Activated T-cell treated with anti-CD3 and anti-CD28 coated beads, Interleukin-2, amount 50 U/mL, for 24 hours (primary cell): ENCODE data around the gene BRF1.
A peak's percentile ranks its signal among the peaks of the same experiment; 100 is the strongest.

Experiments
- DNase-seq: peaks from one replicate; pipeline ENCODE4 v3.0.0-alpha.2; 2020
- H3K27ac Mint-ChIP-seq: 2 replicates; pipeline ENCODE4 v1.8.0; 2020; ENCODE audit warnings: mild to moderate bottlenecking, mixed read lengths
- H3K27me3 Mint-ChIP-seq: 2 replicates; pipeline ENCODE4 v1.8.0; 2020; ENCODE audit warnings: mixed read lengths
- H3K36me3 Mint-ChIP-seq: 2 replicates; pipeline ENCODE4 v1.8.0; 2020; ENCODE audit warnings: low read depth, mixed read lengths
- H3K4me1 Mint-ChIP-seq: 2 replicates; pipeline ENCODE4 v1.8.0; 2020; ENCODE audit warnings: low read depth, mixed read lengths
- H3K4me3 Mint-ChIP-seq: 2 replicates; pipeline ENCODE4 v1.8.0; 2020; ENCODE audit warnings: mild to moderate bottlenecking, moderate library complexity, mixed read lengths
- H3K9me3 Mint-ChIP-seq: 2 replicates; pipeline ENCODE4 v1.8.0; 2020; ENCODE audit warnings: mixed read lengths

The BRF1 gene

DNA sequence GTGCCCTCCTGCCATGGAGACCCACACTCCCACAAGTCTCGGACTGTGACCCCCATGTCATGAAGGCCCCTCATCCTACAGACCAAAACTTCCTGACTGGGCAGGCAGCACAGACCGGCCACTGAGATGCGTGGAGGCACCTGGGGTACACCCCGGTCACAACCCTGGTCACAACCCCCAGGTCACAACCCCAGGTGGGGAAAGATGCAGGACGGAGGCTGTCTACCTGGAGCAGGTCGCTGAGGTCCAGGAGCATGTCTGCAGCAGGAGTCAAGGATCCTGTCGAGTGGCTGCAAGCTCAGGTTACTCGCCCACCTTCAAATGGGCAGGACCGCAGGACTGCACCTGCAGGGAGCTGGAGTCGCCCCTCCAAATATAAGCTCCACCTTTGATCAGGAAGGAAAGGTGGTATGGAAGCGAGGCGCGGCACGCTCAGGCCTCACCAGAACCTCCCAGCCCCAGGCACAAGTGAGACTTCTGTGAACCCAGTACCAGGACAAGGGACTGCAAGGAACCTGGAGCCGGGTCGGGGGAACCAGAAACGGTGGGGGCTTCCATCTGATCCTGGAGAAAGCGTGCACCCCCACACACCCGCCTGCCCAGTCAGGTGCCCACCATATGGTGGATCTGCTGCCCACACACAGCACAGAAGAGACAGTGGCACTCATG lies 44.4 kb downstream of the BRF1 start:
- Mint-ChIP-seq H3K36me3 (peaks cover 36% of the 10 kb centered on the region), H3K4me3 (no peak overlapping the region), H3K27ac (no peak overlapping the region), H3K27me3 (no peaks in the 10 kb centered on the region), H3K4me1 (peaks cover 7% of the 10 kb centered on the region), H3K9me3 (no peaks in the 10 kb centered on the region)
- no peak for DNase-seq

DNA sequence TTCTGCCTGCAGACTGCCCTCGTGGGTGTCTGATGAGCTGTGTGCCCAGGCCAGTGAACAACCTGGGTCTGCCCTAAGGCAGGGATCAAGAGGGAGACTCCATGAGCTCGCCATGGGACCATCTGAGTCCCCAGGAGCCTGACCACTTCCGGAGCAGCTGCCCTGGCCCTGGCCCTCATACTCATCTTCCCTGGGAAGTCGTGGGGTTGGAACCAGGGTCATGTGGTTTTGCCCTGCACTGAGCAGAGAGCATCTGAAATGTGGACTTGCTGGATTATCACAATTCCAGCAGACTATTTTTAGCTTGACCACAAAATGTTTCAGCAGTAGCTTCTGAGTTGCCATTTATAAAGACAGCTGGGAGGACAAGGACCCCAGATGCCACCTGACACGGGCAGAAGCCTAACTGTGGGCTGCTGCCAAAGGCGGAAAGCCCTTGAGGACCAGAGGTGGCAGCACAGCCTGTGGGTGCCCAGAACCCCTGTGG lies 45.7 kb downstream of the BRF1 start:
- DNase-seq, result no peak
- no peak overlapping the region for H3K4me3 Mint-ChIP-seq
- H3K4me1 Mint-ChIP-seq, result peaks cover 14% of the 10 kb centered on the region
- H3K27me3 Mint-ChIP-seq, result no peaks in the 10 kb centered on the region
- no peaks in the 10 kb centered on the region for H3K9me3 Mint-ChIP-seq
- H3K27ac Mint-ChIP-seq, result no peak overlapping the region
- peaks cover 48% of the 10 kb centered on the region for H3K36me3 Mint-ChIP-seq

DNA sequence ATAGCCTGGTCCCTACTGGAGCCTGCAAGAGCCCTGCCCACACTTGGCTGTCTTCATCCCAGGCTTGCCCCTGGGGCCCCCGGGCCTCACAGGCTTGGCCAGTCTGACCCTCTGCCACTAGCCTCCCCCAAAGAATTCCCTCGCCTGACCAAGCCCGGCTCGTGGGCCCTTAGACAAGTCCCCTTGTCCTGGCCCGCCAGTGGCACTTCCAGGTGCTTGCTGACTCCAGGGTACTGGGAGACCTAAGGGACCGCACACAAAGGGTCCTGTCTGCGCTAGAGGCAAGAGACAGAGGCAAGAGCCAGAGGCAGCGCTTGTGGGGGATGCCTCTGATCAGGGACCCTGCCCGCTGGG lies 47.5 kb downstream of the BRF1 start:
- no peak overlapping the region for H3K4me3 Mint-ChIP-seq
- H3K9me3 Mint-ChIP-seq, result no peaks in the 10 kb centered on the region
- H3K4me1 Mint-ChIP-seq, result peaks cover 23% of the 10 kb centered on the region
- H3K27me3 Mint-ChIP-seq, result no peaks in the 10 kb centered on the region
- no peak for DNase-seq
- peaks cover 54% of the 10 kb centered on the region for H3K36me3 Mint-ChIP-seq
- no peak overlapping the region for H3K27ac Mint-ChIP-seq

GRCh38 chr14:105252552-105253328 lies 48.1 kb downstream of the BRF1 start:
- DNase-seq, result no peak
- Mint-ChIP-seq H3K36me3 (peaks cover 54% of the 10 kb centered on the region), H3K27me3 (no peaks in the 10 kb centered on the region), H3K9me3 (no peaks in the 10 kb centered on the region), H3K4me1 (peaks cover 22% of the 10 kb centered on the region), H3K27ac (peak overlapping the region; percentile 47), H3K4me3 (no peak overlapping the region)

GRCh38 chr14:105251920-105252319 lies 48.9 kb downstream of the BRF1 start:
- H3K36me3 Mint-ChIP-seq, result peaks cover 60% of the 10 kb centered on the region
- H3K27ac Mint-ChIP-seq, result peak overlapping the region; percentile 30
- H3K27me3 Mint-ChIP-seq, result no peaks in the 10 kb centered on the region
- no peaks in the 10 kb centered on the region for H3K9me3 Mint-ChIP-seq
- H3K4me3 Mint-ChIP-seq, result no peak overlapping the region
- peaks cover 25% of the 10 kb centered on the region for H3K4me1 Mint-ChIP-seq
- DNase-seq, result no peak

DNA sequence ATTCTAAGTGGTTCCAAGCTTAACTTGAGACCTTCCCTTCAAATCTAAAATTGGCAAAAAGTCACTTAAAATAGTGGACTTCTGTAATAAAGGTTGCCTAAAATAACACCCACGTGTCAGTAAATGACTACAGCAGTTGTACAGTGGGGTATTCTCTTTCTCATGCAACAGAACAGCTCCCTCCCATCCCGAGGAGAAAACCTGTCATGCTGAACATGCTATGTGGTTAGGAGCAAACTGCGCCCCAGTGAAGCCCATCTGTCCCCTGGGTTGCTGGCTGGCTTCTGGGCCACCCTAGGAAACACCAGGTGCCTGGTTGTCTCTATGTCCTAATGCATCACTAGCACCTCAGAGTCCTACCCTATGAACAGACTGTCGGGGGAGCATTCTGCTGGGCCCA lies 49.8 kb downstream of the BRF1 start:
- Mint-ChIP-seq H3K4me3 (peak overlapping the region; percentile 79), H3K36me3 (peaks cover 61% of the 10 kb centered on the region), H3K27me3 (no peaks in the 10 kb centered on the region), H3K4me1 (peaks cover 27% of the 10 kb centered on the region), H3K9me3 (no peaks in the 10 kb centered on the region), H3K27ac (no peak overlapping the region)
- DNase-seq, result no peak

- no peaks in the 10 kb centered on the region for H3K27me3 Mint-ChIP-seq
- H3K9me3 Mint-ChIP-seq, result no peaks in the 10 kb centered on the region
- H3K4me1 Mint-ChIP-seq, result peaks cover 34% of the 10 kb centered on the region
- peak overlapping the region; percentile 71 for H3K27ac Mint-ChIP-seq
- no peak for DNase-seq
- peaks cover 66% of the 10 kb centered on the region for H3K36me3 Mint-ChIP-seq
- peak overlapping the region; percentile 79 for H3K4me3 Mint-ChIP-seq
These were observed 50.8 kb downstream of the BRF1 start for GRCh38 chr14:105250008-105250366.

- no peak for DNase-seq
These were observed 51.4 kb downstream of the BRF1 start for GRCh38 chr14:105249182-105250007.

GRCh38 chr14:105248368-105249181 lies 52.2 kb downstream of the BRF1 start, which contains the start of gene BTBD6:
Gene BTBD6, plus strand, starts transcription at chr14:105248533. Its CDS starts 179 bp downstream, at chr14:105248712.
- Mint-ChIP-seq H3K27ac (peak within 1 kb of the TSS; percentile 76), H3K4me1 (peaks cover 39% of the 10 kb centered on the region), H3K36me3 (peaks cover 72% of the 10 kb centered on the region), H3K9me3 (no peaks in the 10 kb centered on the region), H3K27me3 (no peaks in the 10 kb centered on the region), H3K4me3 (peak within 1 kb of the TSS; percentile 79)
- DNase-seq, result peak; percentile 92

More at GRCh38 chr14:105249182-105250007, 51.4 kb downstream of the BRF1 start:
- Mint-ChIP-seq H3K9me3 (no peaks in the 10 kb centered on the region), H3K4me3 (peak overlapping the region; percentile 79), H3K27me3 (no peaks in the 10 kb centered on the region), H3K4me1 (peaks cover 37% of the 10 kb centered on the region), H3K27ac (peak overlapping the region; percentile 71), H3K36me3 (peaks cover 71% of the 10 kb centered on the region)

DNA sequence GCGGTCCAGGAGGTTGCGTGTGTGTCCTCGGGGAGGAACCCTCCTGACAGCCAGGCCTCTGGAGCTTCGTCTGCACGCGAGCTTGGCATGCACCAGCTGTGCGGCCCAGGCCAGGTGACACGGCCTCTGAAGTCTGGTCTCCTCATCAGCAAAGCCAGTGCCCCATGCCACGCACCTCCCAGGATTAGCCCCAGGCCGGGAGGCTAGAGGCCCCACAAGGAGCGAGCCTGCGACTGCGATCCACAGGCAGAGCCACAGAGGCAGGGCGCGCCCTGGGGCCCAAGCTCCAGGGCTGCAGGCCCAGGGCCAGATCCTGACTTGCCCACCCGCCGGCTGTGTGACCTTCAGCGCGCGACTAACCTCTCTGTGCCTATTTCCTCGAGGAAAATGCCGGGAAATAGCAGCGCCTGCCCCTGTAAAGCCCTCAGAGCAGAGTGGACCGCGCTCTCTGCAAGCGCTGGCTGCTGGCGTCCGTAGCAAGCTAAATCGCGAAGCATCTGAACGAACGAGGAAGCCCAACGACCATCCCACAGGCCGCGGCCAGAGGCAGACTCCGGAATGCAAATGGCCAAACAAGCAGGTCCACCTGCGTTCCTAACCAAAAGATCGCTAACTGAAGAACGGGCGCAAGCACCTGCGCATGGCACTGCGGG lies 53.0 kb downstream of the BRF1 start:
- H3K27me3 Mint-ChIP-seq, result no peaks in the 10 kb centered on the region
- H3K9me3 Mint-ChIP-seq, result no peaks in the 10 kb centered on the region
- H3K4me1 Mint-ChIP-seq, result peaks cover 39% of the 10 kb centered on the region
- peaks cover 68% of the 10 kb centered on the region for H3K36me3 Mint-ChIP-seq
- H3K4me3 Mint-ChIP-seq, result peak overlapping the region; percentile 78
- no peak for DNase-seq
- peak overlapping the region; percentile 76 for H3K27ac Mint-ChIP-seq

DNA sequence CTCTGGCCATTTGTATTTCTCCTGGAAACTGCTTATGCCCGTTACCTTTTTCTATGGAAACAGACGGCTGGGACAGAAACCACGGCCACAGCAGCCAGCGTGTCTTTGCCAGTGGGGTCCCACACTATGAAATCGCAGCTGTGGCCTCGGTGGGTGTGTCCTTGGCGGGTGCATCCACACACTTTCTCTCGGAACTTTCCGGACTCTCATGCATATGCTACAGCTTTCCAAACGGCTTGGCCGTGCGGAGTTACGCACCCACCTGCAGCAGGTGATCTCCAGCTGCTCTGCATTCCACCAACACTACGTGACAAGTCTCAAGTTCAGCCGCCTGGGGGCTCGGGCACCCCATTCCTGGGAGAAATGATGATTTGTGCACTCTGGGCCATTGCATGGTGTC lies 53.8 kb downstream of the BRF1 start:
- no peaks in the 10 kb centered on the region for H3K27me3 Mint-ChIP-seq
- no peak for DNase-seq
- peaks cover 60% of the 10 kb centered on the region for H3K36me3 Mint-ChIP-seq
- H3K4me1 Mint-ChIP-seq, result peaks cover 39% of the 10 kb centered on the region
- peak overlapping the region; percentile 78 for H3K4me3 Mint-ChIP-seq
- H3K9me3 Mint-ChIP-seq, result no peaks in the 10 kb centered on the region
- peak overlapping the region; percentile 76 for H3K27ac Mint-ChIP-seq

DNA sequence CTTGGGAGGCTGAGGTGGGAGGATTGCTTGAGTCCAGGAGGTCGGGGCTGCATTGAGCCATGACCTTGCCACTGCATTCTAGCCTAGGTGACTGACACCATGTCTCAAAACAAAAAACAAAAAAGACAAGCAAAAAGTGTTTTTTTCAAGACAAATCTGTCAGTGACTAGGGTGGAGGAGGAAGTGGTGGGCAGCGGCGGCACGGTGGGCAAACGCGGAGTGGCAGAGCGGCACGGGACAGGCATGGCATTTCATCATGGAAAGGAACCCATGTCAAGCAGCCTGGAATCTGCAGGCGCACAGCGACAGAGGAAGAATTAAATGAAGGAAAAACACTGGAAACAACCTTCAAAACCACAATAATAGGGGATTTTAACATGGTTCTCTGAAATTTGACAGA lies 56.5 kb downstream of the BRF1 start:
- Mint-ChIP-seq H3K27me3 (no peaks in the 10 kb centered on the region), H3K4me3 (no peak overlapping the region), H3K36me3 (peaks cover 38% of the 10 kb centered on the region), H3K9me3 (no peaks in the 10 kb centered on the region), H3K4me1 (peaks cover 26% of the 10 kb centered on the region), H3K27ac (no peak overlapping the region)
- no peak for DNase-seq

DNA sequence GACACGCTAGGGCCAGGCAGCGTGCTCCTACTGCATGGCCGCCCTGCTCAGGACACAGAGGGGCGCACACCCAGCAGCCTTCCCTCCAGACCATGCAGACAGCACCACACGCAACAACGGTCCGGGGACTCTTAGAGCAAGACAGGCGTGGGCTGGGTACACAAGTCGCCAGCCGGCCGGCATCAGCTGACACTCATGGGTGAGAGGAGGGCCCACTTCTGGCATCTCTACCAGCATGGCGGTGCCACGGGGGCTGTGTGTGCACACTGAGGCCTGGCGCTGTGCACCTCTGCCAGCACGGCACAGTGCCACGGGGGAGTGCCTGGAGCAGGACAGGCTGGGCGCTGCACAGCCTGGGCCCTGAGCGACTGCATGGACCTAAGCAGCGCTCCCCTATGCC lies 59.2 kb downstream of the BRF1 start:
- H3K36me3 Mint-ChIP-seq, result peaks cover 28% of the 10 kb centered on the region
- DNase-seq, result no peak
- peaks cover 15% of the 10 kb centered on the region for H3K4me1 Mint-ChIP-seq
- H3K27me3 Mint-ChIP-seq, result no peaks in the 10 kb centered on the region
- H3K27ac Mint-ChIP-seq, result no peak overlapping the region
- H3K9me3 Mint-ChIP-seq, result no peaks in the 10 kb centered on the region
- H3K4me3 Mint-ChIP-seq, result no peak overlapping the region
